ENCODE data around the gene LBHD2. TPM values are rescaled to one million over a fixed set of nuclear protein-coding genes. Genes with fewer than 3 reads are reported as not detected.

Gene LBHD2
- total and polyA plus RNA-seq, 2 of the 13 experiments (the other 11 are each of a cell fraction or from before 2014, with no cell fraction given) = 0.67 to 1.00 TPM

GRCh38 chr14:103112400-103113243 is 28.6 kb downstream of the LBHD2 start (continued):
- TF ChIP-seq ZNF407 (CRISPR knock-in tag; IDR thresholded peaks at IDR 0.05; ENCODE audit: not compliant biosample characterization) = no peak
- peak; percentile 28; the same call in 1 of the 2 replicates for TF ChIP-seq NFYC (CRISPR knock-in tag; IDR thresholded peaks at IDR 0.05)
- TF ChIP-seq ZNF780A (CRISPR knock-in tag; IDR thresholded peaks at IDR 0.05) = no peak
- no peak for TF ChIP-seq ZNF782 (CRISPR knock-in tag; IDR thresholded peaks at IDR 0.05; ENCODE audit: borderline replicate concordance)
- no peak for TF ChIP-seq SP2 (CRISPR knock-in tag; IDR thresholded peaks at IDR 0.05)
- TF ChIP-seq ZEB1 (IDR thresholded peaks at IDR 0.05; ENCODE audit: insufficient replicate concordance, low read depth) = peak; percentile 61
- TF ChIP-seq ZNF720 (CRISPR knock-in tag; IDR thresholded peaks at IDR 0.05) = no peak
- TF ChIP-seq ZNF784 (CRISPR knock-in tag; IDR thresholded peaks at IDR 0.05; ENCODE audit: borderline replicate concordance) = no peak
- TF ChIP-seq KDM5A (IDR thresholded peaks at IDR 0.05; ENCODE audit: borderline replicate concordance, low read length) = no peak
- no peak for TF ChIP-seq XRCC5 (optimal IDR thresholded peaks at IDR 0.05; ENCODE audit: low read length)
- TF ChIP-seq PRMT3 (CRISPR knock-in tag; IDR thresholded peaks at IDR 0.05; ENCODE audit: borderline replicate concordance, low read depth) = no peak
- TF ChIP-seq NCOA2 (CRISPR knock-in tag; IDR thresholded peaks at IDR 0.05) = no peak
- TF ChIP-seq REPIN1 (CRISPR knock-in tag; IDR thresholded peaks at IDR 0.05; ENCODE audit: borderline replicate concordance, low read depth) = peak; percentile 45; the same call in 1 of the 2 replicates
- no peak for TF ChIP-seq ZGPAT (CRISPR knock-in tag; IDR thresholded peaks at IDR 0.05)
- peak; percentile 82 for TF ChIP-seq ARNTL (CRISPR knock-in tag; IDR thresholded peaks at IDR 0.05)
- TF ChIP-seq AGO2 (optimal IDR thresholded peaks at IDR 0.05; ENCODE audit: low read depth, low read length) = peak; percentile 84
